Activated naive CD8-positive, alpha-beta T cell treated with anti-CD3 and anti-CD28 coated beads, Interleukin-2, amount 10 ng/mL, durations not matched to agents 7 days and 5 days (primary cell): ENCODE results near the gene TARDBP. TPM values are rescaled to one million over a fixed set of nuclear protein-coding genes. Genes with fewer than 3 reads are reported as not detected.
A peak's percentile ranks its signal among the peaks of the same experiment; 100 is the strongest.
"Not testable (repeated sequence)": the region's sequence is repeated elsewhere in the genome, so short reads cannot be mapped to it uniquely, and the experiment has no call there.

Source experiments
- ATAC-seq: fragments of 150-1000 bp; cut with Tn5 transposase; one replicate; pipeline ENCODE4 v1.10.0; 2021; ENCODE audit warnings: low read depth, moderate library complexity
- POLR2A ChIA-PET: fragments of 350-600 bp; sonication (Branson Sonifier 250); formaldehyde crosslinking; loops from one replicate; lab custom pipeline; 2021; ENCODE audit warnings: antibody characterized with exemption; lab: Charles Lee
- DNase-seq: peaks from one replicate; pipeline ENCODE4 v3.0.0; 2021
- H3K27ac Mint-ChIP-seq: one replicate; pipeline ENCODE4 v1.8.0; 2022; ENCODE audit warnings: mild to moderate bottlenecking, mixed read lengths
- H3K27me3 Mint-ChIP-seq: one replicate; pipeline ENCODE4 v1.8.0; 2022; ENCODE audit warnings: mild to moderate bottlenecking, moderate library complexity, mixed read lengths
- H3K36me3 Mint-ChIP-seq: one replicate; pipeline ENCODE4 v1.8.0; 2021; ENCODE audit warnings: mild to moderate bottlenecking, mixed read lengths
- H3K4me1 Mint-ChIP-seq: one replicate; pipeline ENCODE4 v1.8.0; 2021; ENCODE audit warnings: mixed read lengths
- H3K4me3 Mint-ChIP-seq: one replicate; pipeline ENCODE4 v1.8.0; 2022; ENCODE audit warnings: mild to moderate bottlenecking, moderate library complexity, mixed read lengths
- H3K9me3 Mint-ChIP-seq: one replicate; pipeline ENCODE4 v1.8.0; 2021; ENCODE audit warnings: mixed read lengths
- total RNA-seq, 2 experiments: library from RNA; stranded (reverse); gene quantifications; one replicate each; pipeline ENCODE4 v1.2.3, GENCODE V29; 2021

TARDBP gene
- total RNA-seq, 2 experiments from 2014 or later: 166 to 174 TPM

DNA sequence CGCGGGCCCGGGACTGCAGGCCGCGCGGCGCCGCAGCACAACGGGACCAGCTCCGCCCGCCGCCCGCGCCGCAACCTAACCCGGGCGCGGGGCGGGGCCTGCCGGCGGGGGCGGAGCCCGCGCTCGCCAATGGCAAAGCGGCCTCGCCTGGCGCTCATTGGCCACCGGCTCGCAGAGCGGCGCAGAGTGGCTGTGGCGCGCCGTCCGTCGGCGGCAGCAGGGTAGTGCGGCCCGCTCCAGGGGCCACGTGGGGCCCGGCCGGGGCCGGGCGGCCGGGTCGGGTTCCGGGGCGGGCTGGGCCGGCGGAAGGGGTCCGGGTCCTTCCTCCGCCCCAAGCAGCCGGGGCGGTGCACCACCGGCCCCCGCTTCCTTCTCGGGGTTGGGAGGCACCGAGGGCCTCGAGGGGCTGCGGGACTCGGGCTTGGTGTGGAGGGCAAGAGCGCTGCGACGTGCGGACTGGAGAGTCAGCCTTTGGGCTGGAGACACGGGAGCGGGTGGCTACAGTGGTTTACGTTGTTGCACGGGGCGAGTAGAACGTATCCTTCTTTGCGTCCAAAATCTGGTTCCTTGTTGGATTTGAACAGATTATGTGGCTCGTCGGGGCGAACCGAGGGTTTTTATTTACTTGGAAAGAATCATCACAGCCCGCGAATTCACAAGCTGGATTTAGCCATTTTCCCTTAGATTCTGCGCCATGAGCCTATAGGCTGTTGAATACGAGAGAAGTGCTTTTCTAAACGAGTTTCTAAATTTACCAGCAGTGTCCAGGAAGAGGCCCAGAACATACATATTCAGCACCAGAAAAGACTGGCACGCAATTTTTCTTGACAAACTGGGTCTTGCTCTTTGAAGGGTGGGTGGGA is 47.7 kb downstream of the TARDBP start, which contains the start of gene SRM:
TSS of gene SRM (minus strand) at position 51 of the 863 bp plus-strand sequence. CDS start 75 bp downstream, outside the sequence.
- no peaks in the 10 kb centered on the region for H3K9me3 Mint-ChIP-seq
- DNase-seq (peak; percentile 97), ATAC-seq (peak; percentile 95)
- H3K4me3 Mint-ChIP-seq: peak within 1 kb of the TSS; percentile 91
- H3K36me3 Mint-ChIP-seq: peaks cover 14% of the 10 kb centered on the region
- H3K27me3 Mint-ChIP-seq: no peaks in the 10 kb centered on the region
- H3K27ac Mint-ChIP-seq: peak within 1 kb of the TSS; percentile 94
- POLR2A ChIA-PET: interaction anchor here (0.5 to 4.2 kb wide), 14 partner anchors 10 to 877 kb away, joined by 3 to 28 read pairs (median 5); partner anchors contain the start of genes EXOSC10, FBXO6, MTOR and TARDBP
- peaks cover 33% of the 10 kb centered on the region for H3K4me1 Mint-ChIP-seq

DNA sequence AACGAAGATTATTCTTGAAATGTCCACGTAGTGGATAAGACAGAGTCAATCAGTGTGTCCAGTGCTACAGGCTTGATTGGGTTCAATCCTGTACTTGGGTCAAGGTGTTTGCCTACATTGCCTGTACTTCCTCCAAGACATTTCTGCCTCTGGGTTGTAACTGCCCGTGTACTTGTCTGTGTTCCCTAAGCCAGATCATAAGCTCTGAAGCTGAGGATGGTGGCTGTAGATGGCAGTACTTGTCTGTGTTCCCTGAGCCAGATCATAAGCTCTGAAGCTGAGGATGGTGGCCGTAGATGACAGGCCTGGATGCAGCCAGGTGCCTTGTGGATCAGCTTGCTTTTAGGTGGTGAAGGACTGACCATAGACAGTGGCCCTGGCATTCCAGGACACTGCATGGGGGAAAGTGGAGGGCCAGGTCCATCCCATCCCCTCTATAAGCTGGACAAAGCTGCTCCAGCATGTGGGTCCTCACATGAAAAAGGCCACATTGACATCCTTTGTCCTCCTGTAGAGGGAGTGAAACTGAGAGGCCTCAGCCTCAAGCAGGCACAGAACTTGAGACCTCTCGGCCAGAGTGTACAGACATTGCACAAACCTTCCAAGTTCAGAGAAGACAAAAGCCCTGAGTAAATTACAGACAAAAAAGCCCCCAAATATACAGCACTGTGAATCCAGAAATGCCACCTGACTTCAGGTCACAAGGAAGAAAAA is 49.4 kb downstream of the TARDBP start:
- Mint-ChIP-seq H3K27me3 (no peaks in the 10 kb centered on the region), H3K4me1 (peaks cover 33% of the 10 kb centered on the region), H3K9me3 (no peaks in the 10 kb centered on the region), H3K27ac (peak overlapping the region; percentile 94), H3K36me3 (peaks cover 21% of the 10 kb centered on the region), H3K4me3 (peak overlapping the region; percentile 91)
- no peak for ATAC-seq
- no peak for DNase-seq
- POLR2A ChIA-PET: interaction anchor here (1.3 to 4.2 kb wide), 6 partner anchors 8 to 846 kb away, joined by 4 to 28 read pairs (median 12); partner anchors contain the start of genes EXOSC10 and TARDBP

DNA sequence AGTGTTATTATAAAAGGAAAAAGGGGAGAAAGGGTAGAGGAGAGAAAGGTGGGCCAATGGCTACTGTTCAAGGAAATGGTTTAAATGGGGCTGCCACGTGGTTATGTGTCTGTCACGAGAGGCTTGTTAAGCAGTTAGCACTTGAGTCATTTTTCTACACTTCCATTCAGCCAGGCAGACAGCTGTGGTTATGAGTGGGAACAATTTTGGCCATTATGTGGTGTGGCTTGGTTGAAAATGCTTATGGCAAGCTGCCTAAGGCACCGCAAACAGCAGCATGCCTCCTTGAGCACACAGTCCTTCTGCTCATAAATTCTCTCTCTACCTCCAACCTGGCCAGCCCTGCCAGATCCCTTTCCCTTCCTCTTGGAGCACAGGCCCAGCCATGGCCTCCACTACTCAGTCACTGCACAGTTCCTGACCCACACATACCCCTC is 50.5 kb downstream of the TARDBP start:
- no peaks in the 10 kb centered on the region for H3K9me3 Mint-ChIP-seq
- ATAC-seq: no peak
- POLR2A ChIA-PET: interaction anchor here (0.7 to 4.2 kb wide), 3 partner anchors 7 to 50 kb away, joined by 4 to 28 read pairs (median 4); no protein-coding TSS in a partner anchor
- H3K4me1 Mint-ChIP-seq: peaks cover 31% of the 10 kb centered on the region
- no peak for DNase-seq
- H3K36me3 Mint-ChIP-seq: peaks cover 19% of the 10 kb centered on the region
- H3K27ac Mint-ChIP-seq: peak overlapping the region; percentile 94
- peak overlapping the region; percentile 56 for H3K4me3 Mint-ChIP-seq
- H3K27me3 Mint-ChIP-seq: no peaks in the 10 kb centered on the region

DNA sequence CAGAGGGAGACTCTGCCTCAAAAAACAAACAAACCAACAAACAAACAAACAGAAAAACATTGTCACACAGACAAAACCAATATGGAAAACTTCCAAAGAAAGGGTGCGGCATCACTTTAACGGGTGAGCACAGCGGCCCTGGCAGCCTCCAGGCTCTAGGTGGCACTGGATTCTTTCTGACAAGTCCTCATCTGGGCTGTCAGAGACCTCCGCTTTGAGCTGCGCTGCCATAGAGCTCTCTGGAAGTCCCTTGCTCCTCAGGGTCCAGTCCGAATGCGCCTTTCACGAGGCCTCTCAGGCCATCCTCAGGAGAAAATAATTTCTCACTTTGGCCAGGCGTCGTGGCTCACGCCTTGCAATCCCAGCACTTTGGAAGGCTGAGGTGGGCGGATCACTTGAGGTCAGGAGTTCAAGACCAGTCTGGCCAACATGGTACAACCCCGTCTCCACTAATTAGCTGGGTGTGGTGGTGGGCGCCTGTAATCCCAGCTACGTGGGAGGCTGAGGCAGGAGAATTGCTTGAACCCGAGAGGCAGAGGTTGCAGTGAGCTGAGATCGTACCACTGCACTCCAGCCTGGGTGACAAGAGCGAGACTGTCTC is 51.6 kb downstream of the TARDBP start:
- H3K4me3 Mint-ChIP-seq, DNase-seq, POLR2A ChIA-PET, H3K27me3 Mint-ChIP-seq, ATAC-seq, H3K9me3 Mint-ChIP-seq: not testable (repeated sequence)
- Mint-ChIP-seq H3K36me3 (peaks cover 25% of the 10 kb centered on the region), H3K27ac (peak overlapping the region; percentile 94), H3K4me1 (peaks cover 31% of the 10 kb centered on the region)

DNA sequence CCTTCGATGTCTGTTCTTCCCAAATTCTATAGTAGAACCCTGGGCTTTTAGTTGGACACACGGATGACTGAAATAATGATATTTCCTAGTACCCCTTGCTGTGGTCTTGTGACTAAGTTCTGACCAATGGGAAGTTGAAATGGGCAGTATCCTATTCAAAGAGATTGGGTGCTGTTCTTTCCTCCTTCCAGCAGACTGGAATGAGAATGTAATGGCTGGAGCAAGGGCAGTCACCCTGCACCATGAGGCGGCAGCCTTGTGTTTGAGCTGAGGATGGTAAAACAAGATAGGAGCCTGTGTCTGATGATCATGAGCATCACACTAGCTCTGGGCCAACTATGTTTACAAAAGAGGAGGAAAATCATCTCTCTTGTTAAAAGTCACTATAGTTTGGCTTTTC is 52.5 kb downstream of the TARDBP start:
- Mint-ChIP-seq H3K27ac (no peak overlapping the region), H3K9me3 (no peaks in the 10 kb centered on the region), H3K4me3 (no peak overlapping the region), H3K27me3 (no peaks in the 10 kb centered on the region), H3K36me3 (peaks cover 31% of the 10 kb centered on the region), H3K4me1 (peaks cover 37% of the 10 kb centered on the region)
- POLR2A ChIA-PET: no interaction called here
- no peak for ATAC-seq
- no peak for DNase-seq

DNA sequence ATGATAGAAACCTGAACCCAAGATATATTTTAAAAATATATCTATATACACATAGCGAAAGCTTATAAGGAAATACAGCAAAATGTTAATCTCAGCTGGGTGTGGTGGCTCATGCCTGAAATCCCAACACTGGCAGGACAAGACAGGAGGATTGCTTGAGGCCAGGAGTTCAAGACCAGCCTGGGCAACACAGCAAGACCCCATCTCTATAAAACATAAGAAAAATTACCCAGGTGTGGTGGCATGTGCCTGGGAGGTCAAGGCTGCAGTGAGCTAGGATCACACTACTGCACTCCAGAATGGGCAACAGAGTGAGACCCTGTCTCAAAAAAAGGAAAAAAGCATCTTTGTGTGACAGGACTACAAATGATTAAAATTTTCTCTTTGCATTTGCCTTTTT is 53.3 kb downstream of the TARDBP start:
- DNase-seq (no peak), ATAC-seq (no peak)
- POLR2A ChIA-PET: no interaction called here
- H3K4me1 Mint-ChIP-seq: peaks cover 34% of the 10 kb centered on the region
- peaks cover 34% of the 10 kb centered on the region for H3K36me3 Mint-ChIP-seq
- no peaks in the 10 kb centered on the region for H3K27me3 Mint-ChIP-seq
- H3K27ac Mint-ChIP-seq: peak overlapping the region; percentile 34
- H3K9me3 Mint-ChIP-seq: no peaks in the 10 kb centered on the region
- H3K4me3 Mint-ChIP-seq: no peak overlapping the region

DNA sequence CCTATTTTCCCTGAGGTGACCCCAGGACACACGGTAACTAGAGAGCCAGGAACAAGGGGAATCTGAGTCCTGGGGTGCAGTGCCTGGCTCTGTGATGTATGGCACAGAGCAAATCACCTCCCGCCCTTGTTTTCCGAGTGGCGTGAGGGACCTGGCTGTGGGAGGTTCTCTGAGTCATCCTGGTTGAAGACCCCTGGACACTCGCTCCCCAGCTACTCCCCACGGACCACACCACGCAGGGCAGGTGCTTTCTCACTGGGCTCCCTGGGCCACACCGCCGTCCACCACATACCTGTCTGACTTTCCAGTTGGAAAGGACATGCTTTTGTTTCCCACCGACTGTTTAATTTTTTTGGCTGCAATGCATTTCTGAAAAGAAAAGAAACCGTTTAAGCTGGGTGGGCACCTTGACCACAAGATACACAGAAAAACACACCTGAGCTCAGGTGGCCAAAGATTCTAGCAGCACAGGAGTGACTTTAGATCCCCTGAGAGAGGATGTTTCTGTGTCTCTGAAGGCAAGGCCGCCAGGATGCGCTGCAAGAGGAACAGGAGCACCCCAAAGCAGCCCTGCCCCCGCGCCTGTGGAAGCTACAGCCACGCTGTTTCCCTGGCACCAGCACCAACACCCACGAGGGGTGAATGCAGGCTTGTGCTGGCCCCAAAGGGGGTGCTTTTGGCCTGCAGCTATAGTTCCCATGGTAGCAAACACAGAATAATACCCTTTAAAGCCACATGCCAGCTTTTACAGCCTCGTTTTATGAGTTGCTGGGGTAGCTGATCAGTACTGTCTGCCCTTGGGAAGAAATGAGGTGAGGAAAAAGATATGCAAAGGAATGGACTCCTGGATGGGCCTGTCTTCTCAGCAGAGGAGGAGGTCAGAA is 55.5 kb downstream of the TARDBP start:
- Mint-ChIP-seq H3K4me3 (no peak overlapping the region), H3K9me3 (no peaks in the 10 kb centered on the region), H3K4me1 (peaks cover 28% of the 10 kb centered on the region), H3K36me3 (peaks cover 38% of the 10 kb centered on the region), H3K27me3 (no peaks in the 10 kb centered on the region), H3K27ac (peak overlapping the region; percentile 45)
- ATAC-seq (no peak), DNase-seq (no peak)
- POLR2A ChIA-PET: no interaction called here

DNA sequence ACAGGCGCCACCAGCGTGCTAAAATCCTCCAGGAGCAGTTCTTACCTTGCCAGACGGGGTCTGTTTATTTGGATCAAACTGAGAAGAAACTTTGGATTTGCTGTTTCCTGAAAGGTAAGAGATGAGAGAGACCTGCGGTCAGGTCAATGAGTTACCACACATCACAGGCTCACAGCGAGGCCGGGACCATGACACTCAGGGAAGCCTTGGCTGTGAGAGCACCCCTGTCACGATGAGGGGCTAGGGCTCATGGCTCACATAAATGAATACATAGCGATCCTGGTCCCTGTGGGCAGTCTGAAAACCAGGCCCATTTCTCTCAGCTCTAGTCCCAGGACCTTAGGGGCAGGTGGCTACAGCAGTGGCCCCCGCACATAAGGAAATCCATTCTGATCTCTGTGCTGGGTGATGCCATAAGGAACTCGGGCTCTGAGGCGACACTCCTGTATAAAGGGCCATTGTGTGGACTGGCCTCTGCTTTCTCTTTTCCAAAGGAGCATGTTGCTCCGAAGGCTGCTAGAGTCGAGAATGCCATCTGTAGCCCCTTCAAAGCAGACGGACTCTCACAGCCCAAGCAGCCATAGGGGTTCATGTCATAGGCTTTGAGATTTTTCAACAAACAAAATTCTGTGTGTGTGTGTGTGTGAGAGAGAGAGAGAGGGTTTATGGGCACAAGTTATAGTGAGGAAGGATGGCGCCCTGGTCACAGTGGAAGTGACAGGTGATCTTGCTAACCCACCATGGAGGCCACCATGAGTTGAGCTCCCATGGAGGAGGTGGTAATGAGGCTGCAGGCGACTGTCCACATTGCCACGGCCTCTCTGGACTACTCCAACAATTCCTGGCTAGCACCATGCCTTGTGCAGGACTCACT is 56.4 kb downstream of the TARDBP start:
- DNase-seq (no peak), ATAC-seq (no peak)
- H3K27me3 Mint-ChIP-seq: no peaks in the 10 kb centered on the region
- peaks cover 38% of the 10 kb centered on the region for H3K36me3 Mint-ChIP-seq
- H3K4me1 Mint-ChIP-seq: peaks cover 20% of the 10 kb centered on the region
- no peak overlapping the region for H3K4me3 Mint-ChIP-seq
- POLR2A ChIA-PET: interaction anchor here (1.2 to 2.9 kb wide), 2 partner anchors 8 to 39 kb away, joined by 11 to 28 read pairs; partner anchors contain the start of gene SRM
- no peaks in the 10 kb centered on the region for H3K9me3 Mint-ChIP-seq
- peak overlapping the region; percentile 80 for H3K27ac Mint-ChIP-seq

DNA sequence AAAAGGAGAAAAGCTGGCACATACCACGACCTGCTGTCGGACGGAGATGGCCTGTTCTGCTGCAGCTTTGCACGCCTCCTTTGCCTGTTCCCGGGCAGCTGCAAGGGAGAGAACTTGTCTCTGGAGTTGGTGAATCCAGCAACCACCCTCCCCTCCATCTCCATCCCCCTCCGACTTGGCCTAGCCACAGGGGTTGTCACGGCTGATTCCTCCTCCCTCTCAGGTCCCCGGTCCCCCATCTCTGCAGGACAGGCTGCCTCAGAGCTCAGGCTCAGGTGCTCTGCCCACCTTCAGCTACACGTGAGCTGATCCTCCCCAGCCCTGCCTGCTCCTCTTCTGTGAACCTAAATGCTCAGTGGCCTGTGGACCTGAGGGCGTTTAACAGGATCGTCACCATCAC is 58.4 kb downstream of the TARDBP start:
- H3K27ac Mint-ChIP-seq: peak overlapping the region; percentile 62
- H3K36me3 Mint-ChIP-seq: peaks cover 33% of the 10 kb centered on the region
- no peak overlapping the region for H3K4me3 Mint-ChIP-seq
- POLR2A ChIA-PET: interaction anchor here (0.7 to 2.9 kb wide), 3 partner anchors 10 to 1684 kb away, joined by 4 to 28 read pairs (median 8); partner anchors contain the start of gene SRM
- no peaks in the 10 kb centered on the region for H3K27me3 Mint-ChIP-seq
- ATAC-seq: no peak
- H3K9me3 Mint-ChIP-seq: no peaks in the 10 kb centered on the region
- DNase-seq: no peak
- H3K4me1 Mint-ChIP-seq: peaks cover 19% of the 10 kb centered on the region

DNA sequence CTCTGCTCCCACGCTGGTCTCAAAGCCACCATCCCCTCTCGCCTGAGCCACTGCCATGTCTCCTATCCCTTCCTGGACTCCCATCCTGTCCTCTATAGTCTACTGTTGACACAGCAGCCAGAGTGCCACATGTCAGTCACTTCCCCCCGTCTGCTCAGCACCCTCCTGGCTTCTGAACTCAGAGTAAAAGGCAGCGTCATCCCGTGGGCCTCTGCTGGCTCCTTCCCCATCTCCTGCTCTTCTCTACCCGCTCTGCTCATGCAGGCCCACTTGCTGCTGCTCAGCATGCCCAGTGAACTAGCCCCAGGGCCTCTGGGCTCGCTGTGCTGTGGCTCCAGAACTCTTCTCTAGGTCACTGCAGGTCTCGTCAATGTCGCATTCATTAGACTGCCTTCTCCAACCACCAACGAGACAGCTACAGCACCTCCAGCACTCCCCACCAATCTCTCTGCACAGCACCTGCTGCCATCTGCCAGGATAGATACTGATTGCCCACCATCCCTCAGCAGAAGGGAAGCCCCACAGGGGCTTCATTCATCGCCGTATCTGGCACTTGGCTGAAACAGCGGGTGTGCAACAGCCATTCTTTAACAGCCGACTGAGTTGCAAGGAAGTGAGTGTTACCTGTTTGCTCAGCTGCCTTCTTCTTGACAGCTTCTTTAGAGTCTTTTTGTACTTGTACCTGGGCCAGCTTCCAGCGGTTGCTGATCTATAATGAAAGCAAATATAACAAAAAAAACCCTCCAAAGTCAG is 59.2 kb downstream of the TARDBP start:
- POLR2A ChIA-PET: interaction anchor here (2.9 kb wide), 1 partner anchor 11 kb away, joined by 28 read pairs; the partner anchor contains the start of gene SRM
- H3K36me3 Mint-ChIP-seq: peaks cover 34% of the 10 kb centered on the region
- DNase-seq: no peak

More for the DNA sequence above, 59.2 kb downstream of the TARDBP start:
- Mint-ChIP-seq H3K27me3 (no peaks in the 10 kb centered on the region), H3K4me1 (peaks cover 19% of the 10 kb centered on the region), H3K4me3 (no peak overlapping the region), H3K27ac (peak overlapping the region; percentile 62), H3K9me3 (no peaks in the 10 kb centered on the region)
- no peak for ATAC-seq
